H9 (cell line): ENCODE data around the gene MDFIC. TPM values are rescaled to one million over a fixed set of nuclear protein-coding genes. Genes with fewer than 3 reads are reported as not detected.

Source experiments
- DNase-seq: peaks from one replicate; pipeline ENCODE4 v3.0.0-alpha.2; 2017
- H2AFZ ChIP-seq: one replicate; pipeline ENCODE4 v1.6.1; 2013; ENCODE audit warnings: mild to moderate bottlenecking, low read length, control low read depth, moderate library complexity
- H2AK5ac ChIP-seq: 2 replicates; pipeline ENCODE4 v1.6.1; 2013; ENCODE audit warnings: low read length, control low read depth, mixed read lengths; ENCODE audit not compliant: insufficient read length
- H2BK120ac ChIP-seq: one replicate; pipeline ENCODE4 v1.6.1; 2013; ENCODE audit warnings: low read depth, mild to moderate bottlenecking, low read length, control low read depth, inconsistent platforms; ENCODE audit not compliant: poor library complexity, severe bottlenecking
- H2BK12ac ChIP-seq: 2 replicates; pipeline ENCODE4 v1.6.1; 2013; ENCODE audit warnings: low read length, control low read depth, mixed read lengths, low read depth; ENCODE audit not compliant: insufficient read length
- H2BK15ac ChIP-seq: 2 replicates; pipeline ENCODE4 v1.6.1; 2013; ENCODE audit warnings: low read depth, low read length, control low read depth
- H2BK20ac ChIP-seq: one replicate; pipeline ENCODE4 v1.6.1; 2013; ENCODE audit warnings: low read depth, mild to moderate bottlenecking, low read length, control low read depth, inconsistent platforms; ENCODE audit not compliant: poor library complexity, severe bottlenecking
- H2BK5ac ChIP-seq: 2 replicates; pipeline ENCODE4 v1.6.1; 2013; ENCODE audit warnings: low read length, control low read depth, mixed read lengths; ENCODE audit not compliant: insufficient read length
- H3K14ac ChIP-seq: 2 replicates; pipeline ENCODE4 v1.6.1; 2013; ENCODE audit warnings: low read length, control low read depth; ENCODE audit not compliant: insufficient read depth
- H3K18ac ChIP-seq: 2 replicates; pipeline ENCODE4 v1.6.1; 2013; ENCODE audit warnings: low read depth, mild to moderate bottlenecking, mixed read lengths, low read length, control low read depth; ENCODE audit not compliant: insufficient read length
- H3K23ac ChIP-seq: 2 replicates; pipeline ENCODE4 v1.6.1; 2013; ENCODE audit warnings: low read length, control low read depth, mixed read lengths, low read depth; ENCODE audit not compliant: insufficient read length
- H3K23me2 ChIP-seq: 2 replicates; pipeline ENCODE4 v1.6.1; 2013; ENCODE audit warnings: low read depth, mild to moderate bottlenecking, mixed read lengths, low read length, control low read depth; ENCODE audit not compliant: insufficient read length, poor library complexity, severe bottlenecking
- H3K27ac ChIP-seq: 2 replicates; pipeline ENCODE4 v1.5.1; 2013; ENCODE audit warnings: low read length, control low read depth, mixed read lengths, low read depth; ENCODE audit not compliant: insufficient read length
- H3K27me3 ChIP-seq: 2 replicates; pipeline ENCODE4 v1.6.1; 2013; ENCODE audit warnings: low read length, control low read depth, inconsistent platforms; ENCODE audit not compliant: insufficient read depth
- H3K4ac ChIP-seq: 2 replicates; pipeline ENCODE4 v1.6.1; 2013; ENCODE audit warnings: low read depth, mild to moderate bottlenecking, control low read depth, inconsistent platforms, low read length, moderate library complexity
- H3K4me1 ChIP-seq: 2 replicates; pipeline ENCODE4 v1.6.1; 2013; ENCODE audit warnings: low read length, control low read depth, inconsistent platforms; ENCODE audit not compliant: insufficient read depth
- H3K4me2 ChIP-seq: 2 replicates; pipeline ENCODE4 v1.6.1; 2013; ENCODE audit warnings: low read length, control low read depth, mixed read lengths; ENCODE audit not compliant: insufficient read length, insufficient read depth
- H3K56ac ChIP-seq: 2 replicates; pipeline ENCODE4 v1.6.1; 2013; ENCODE audit warnings: low read depth, mild to moderate bottlenecking, mixed read lengths, low read length, control low read depth; ENCODE audit not compliant: insufficient read length
- H3K79me1 ChIP-seq: 2 replicates; pipeline ENCODE4 v1.6.1; 2013; ENCODE audit warnings: low read depth, mild to moderate bottlenecking, moderate library complexity, low read length, control low read depth, inconsistent platforms; ENCODE audit not compliant: insufficient read depth, poor library complexity, severe bottlenecking
- H3K79me2 ChIP-seq: 2 replicates; pipeline ENCODE4 v1.6.1; 2013; ENCODE audit warnings: low read length, control low read depth, inconsistent platforms; ENCODE audit not compliant: insufficient read depth
- H3K9ac ChIP-seq: 2 replicates; pipeline ENCODE4 v1.6.1; 2013; ENCODE audit warnings: low read length, control low read depth, mixed read lengths; ENCODE audit not compliant: insufficient read length; ENCODE audit errors: extremely low read depth
- H3K9me3 ChIP-seq: one replicate; pipeline ENCODE4 v1.6.1; 2013; ENCODE audit warnings: low read depth, low read length, inconsistent platforms; ENCODE audit not compliant: control insufficient read depth
- H3T11ph ChIP-seq: one replicate; pipeline ENCODE4 v1.6.1; 2013; ENCODE audit warnings: mild to moderate bottlenecking, low read length, control low read depth, inconsistent platforms
- H4K20me1 ChIP-seq: one replicate; pipeline ENCODE4 v1.6.1; 2013; ENCODE audit not compliant: control insufficient read depth, insufficient read length, insufficient read depth
- H4K5ac ChIP-seq: 2 replicates; pipeline ENCODE4 v1.6.1; 2013; ENCODE audit warnings: low read depth, mild to moderate bottlenecking, mixed read lengths, low read length, control low read depth; ENCODE audit not compliant: insufficient read length
- H4K8ac ChIP-seq: replicated peaks from 2 replicates; pipeline ENCODE4 v1.6.1; 2013; ENCODE audit warnings: low read length, control low read depth, mixed read lengths, low read depth; ENCODE audit not compliant: insufficient read length
- H4K91ac ChIP-seq: 2 replicates; pipeline ENCODE4 v1.6.1; 2013; ENCODE audit warnings: low read depth, mild to moderate bottlenecking, moderate library complexity, mixed read lengths, low read length, control low read depth; ENCODE audit not compliant: insufficient read length
- H3K27ac Mint-ChIP-seq, 3 experiments: 2 replicates in 2 of 3; 3 replicates in 1 of 3; pipeline ENCODE4 v1.8.0; 2020 to 2021; ENCODE audit warnings: mixed read lengths in 3 of 3, mild to moderate bottlenecking in 1 of 3, moderate library complexity in 1 of 3
- H3K27me3 Mint-ChIP-seq: 2 replicates; pipeline ENCODE4 v1.8.0; 2021; ENCODE audit warnings: low read depth, mild to moderate bottlenecking, moderate library complexity, mixed read lengths
- H3K36me3 Mint-ChIP-seq, 3 experiments: 2 replicates in 2 of 3; 3 replicates in 1 of 3; pipeline ENCODE4 v1.8.0; 2020 to 2021; ENCODE audit warnings: low read depth in 3 of 3, mixed read lengths in 3 of 3; ENCODE audit not compliant: insufficient read depth in 1 of 3
- H3K4me1 Mint-ChIP-seq, 2 experiments: 2 replicates each; pipeline ENCODE4 v1.8.0; 2020; ENCODE audit warnings: mixed read lengths in 2 of 2
- H3K4me3 Mint-ChIP-seq, 2 experiments: 2 replicates in 1 of 2; 3 replicates in 1 of 2; pipeline ENCODE4 v1.8.0; 2020 to 2021; ENCODE audit warnings: mild to moderate bottlenecking in 2 of 2, mixed read lengths in 2 of 2, moderate library complexity in 1 of 2
- H3K9me3 Mint-ChIP-seq, 2 experiments: 2 replicates in 1 of 2; 3 replicates in 1 of 2; pipeline ENCODE4 v1.8.0; 2020; ENCODE audit warnings: mild to moderate bottlenecking in 2 of 2, mixed read lengths in 2 of 2, moderate library complexity in 1 of 2
- WGBS: extraction: QIAGEN DNeasy Blood & Tissue Kit; methylation state at CpG from one replicate; pipeline ENCODE4 v1.1.7; 2013; ENCODE audit warnings: missing lambda C conversion rate, low lambda C conversion rate, mixed read lengths; ENCODE audit not compliant: insufficient read length; ENCODE audit errors: extremely low coverage; 5-methylcytosine and 5-hydroxymethylcytosine counted together
- total RNA-seq: library from RNA; stranded (reverse); gene quantifications from 2 replicates; pipeline ENCODE4 v1.2.1, GENCODE V29; 2021
- TF ChIP-seq, protein P1 (sequence below): fragments of 200-600 bp; sonication (generic); conservative IDR thresholded peaks from 3 replicates; pipeline ENCODE4 v1.8.0; 2021; ENCODE audit warnings: antibody characterized with exemption, mild to moderate bottlenecking

MDFIC gene
- total RNA-seq, 1 experiment from 2014 or later, result 2.0 TPM

DNA sequence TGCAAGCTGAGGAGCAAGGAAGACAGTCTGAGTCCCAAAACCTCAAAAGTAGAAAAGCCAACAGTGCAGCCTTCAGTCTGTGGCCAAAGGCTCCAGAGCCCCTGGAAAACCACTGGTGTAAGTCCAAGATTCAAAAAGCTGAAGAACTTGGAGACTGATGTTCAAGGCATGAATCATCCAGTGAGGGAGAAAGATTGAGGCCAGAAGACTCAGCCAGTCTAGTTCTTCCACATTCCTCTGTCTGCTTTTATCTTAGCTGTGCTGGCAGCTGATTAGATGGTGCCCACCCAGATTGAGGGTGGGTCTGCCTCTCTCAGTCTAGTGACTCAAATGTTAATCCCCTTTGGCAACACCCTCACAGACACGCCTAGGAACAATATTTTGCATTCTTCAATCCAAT is 20.1 kb upstream of the MDFIC start:
- Histone ChIP-seq H3K79me1 (no peaks in the 10 kb centered on the region), H3K14ac (no peak overlapping the region), H2BK5ac (no peak overlapping the region), H3K4me2 (no peak overlapping the region), H2AK5ac (no peak overlapping the region), H3K9ac (no peak overlapping the region), H2BK120ac (no peak overlapping the region), H2BK20ac (no peak overlapping the region), H3K9me3 (no peaks in the 10 kb centered on the region), H3T11ph (no peak overlapping the region), H3K23me2 (no peaks in the 10 kb centered on the region), H2BK12ac (no peak overlapping the region), H2AFZ (no peak overlapping the region), H3K56ac (no peak overlapping the region), H3K23ac (no peak overlapping the region), H2BK15ac (no peak overlapping the region), H4K91ac (no peak overlapping the region), H3K4me1 (no peaks in the 10 kb centered on the region), H3K27me3 (no peaks in the 10 kb centered on the region), H3K4ac (no peak overlapping the region), H3K27ac (no peak overlapping the region), H3K18ac (no peak overlapping the region), H4K8ac (no peak overlapping the region), H4K20me1 (no peaks in the 10 kb centered on the region), H3K79me2 (no peaks in the 10 kb centered on the region), H4K5ac (no peak overlapping the region)
- no peaks in the 10 kb centered on the region for H3K4me1 Mint-ChIP-seq
- H3K27me3 Mint-ChIP-seq, result no peaks in the 10 kb centered on the region
- no peak overlapping the region for H3K4me3 Mint-ChIP-seq
- H3K9me3 Mint-ChIP-seq, result no peaks in the 10 kb centered on the region
- no peak for DNase-seq
- H3K27ac Mint-ChIP-seq, result no peak overlapping the region
- H3K36me3 Mint-ChIP-seq, result no peaks in the 10 kb centered on the region
- WGBS, result no CpG with 5 or more reads among the region's 1 CpG
- TF ChIP-seq, protein P1, sequence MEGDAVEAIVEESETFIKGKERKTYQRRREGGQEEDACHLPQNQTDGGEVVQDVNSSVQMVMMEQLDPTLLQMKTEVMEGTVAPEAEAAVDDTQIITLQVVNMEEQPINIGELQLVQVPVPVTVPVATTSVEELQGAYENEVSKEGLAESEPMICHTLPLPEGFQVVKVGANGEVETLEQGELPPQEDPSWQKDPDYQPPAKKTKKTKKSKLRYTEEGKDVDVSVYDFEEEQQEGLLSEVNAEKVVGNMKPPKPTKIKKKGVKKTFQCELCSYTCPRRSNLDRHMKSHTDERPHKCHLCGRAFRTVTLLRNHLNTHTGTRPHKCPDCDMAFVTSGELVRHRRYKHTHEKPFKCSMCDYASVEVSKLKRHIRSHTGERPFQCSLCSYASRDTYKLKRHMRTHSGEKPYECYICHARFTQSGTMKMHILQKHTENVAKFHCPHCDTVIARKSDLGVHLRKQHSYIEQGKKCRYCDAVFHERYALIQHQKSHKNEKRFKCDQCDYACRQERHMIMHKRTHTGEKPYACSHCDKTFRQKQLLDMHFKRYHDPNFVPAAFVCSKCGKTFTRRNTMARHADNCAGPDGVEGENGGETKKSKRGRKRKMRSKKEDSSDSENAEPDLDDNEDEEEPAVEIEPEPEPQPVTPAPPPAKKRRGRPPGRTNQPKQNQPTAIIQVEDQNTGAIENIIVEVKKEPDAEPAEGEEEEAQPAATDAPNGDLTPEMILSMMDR, result no peak
